K562 (cell line): ENCODE measurements around the gene FGF2. TPM values are rescaled to one million over a fixed set of nuclear protein-coding genes. Genes with fewer than 3 reads are reported as not detected.
A peak's percentile ranks its signal among the peaks of the same experiment; 100 is the strongest.

ENCODE experiments used
- ATAC-seq: fragments of 200-7000 bp; cut with Tn5 transposase; 3 replicates; pipeline ENCODE4 v1.9.1; 2020; ENCODE audit warnings: moderate library complexity
- BruUV-seq: library from RNA; stranded (reverse); fragments of 400-500 nt; replicated peaks from 2 replicates; lab custom pipeline; 2021; lab: Mats Ljungman, UMichigan
- CTCF ChIA-PET: fragments of 300-600 bp; formaldehyde crosslinking; extraction: SDS; loops from one replicate; lab custom pipeline; 2021; ENCODE audit warnings: low intra/inter-chr PET ratio; lab: Yijun Ruan, JAX
- POLR2A ChIA-PET: fragments of 300-600, 350-650 bp; sonication (Branson Sonifier 250); formaldehyde crosslinking; extraction: SDS; loops from one replicate; lab custom pipeline; 2021; ENCODE audit warnings: antibody characterized with exemption, inconsistent platforms; lab: Yijun Ruan, JAX
- DNase-seq, 4 experiments: peaks; one replicate each; pipeline versions ENCODE4 v3.0.0 to v3.0.0-alpha.2; 2011 to 2018; ENCODE audit warnings: low spot score in 3 of 4, mixed read lengths in 3 of 4; ENCODE audit errors: extremely low read depth in 1 of 4
- FAIRE-seq: peaks from 2 replicates; lab custom pipeline; 2011; peaks lifted over from hg19 to GRCh38; lab: Jason Lieb, UNC
- H2AFZ ChIP-seq: 2 replicates; pipeline ENCODE4 v1.6.0; 2011; ENCODE audit warnings: low read depth, low read length, control low read depth, inconsistent platforms
- H3K27ac ChIP-seq: fragments of 200-600 bp; 3 replicates; pipeline ENCODE4 v1.8.0; 2011; ENCODE audit warnings: low read depth, mild to moderate bottlenecking, control low read depth, inconsistent platforms, low read length, moderate library complexity, mixed read lengths; ENCODE audit errors: extremely low read depth
- H3K27me3 ChIP-seq, 2 experiments: fragments of 300-600 bp in 1 of 2; 2 replicates in 1 of 2; 3 replicates in 1 of 2; pipeline versions ENCODE4 v1.6.0 to v1.8.0; 2011; ENCODE audit warnings: inconsistent platforms in 2 of 2, low read length in 2 of 2, mild to moderate bottlenecking in 1 of 2, mixed read lengths in 1 of 2, moderate library complexity in 1 of 2; ENCODE audit not compliant: control insufficient read depth in 2 of 2, insufficient read depth in 2 of 2
- H3K36me3 ChIP-seq: fragments of 300-600 bp; 3 replicates; pipeline ENCODE4 v1.8.0; 2011; ENCODE audit warnings: mild to moderate bottlenecking, low read length, inconsistent platforms; ENCODE audit not compliant: control insufficient read depth, insufficient read depth
- H3K4me1 ChIP-seq, 2 experiments: fragments of 200-600 bp in 1 of 2; replicated peaks in 1 of 2; 2 replicates in 1 of 2; 3 replicates in 1 of 2; pipeline versions ENCODE4 v1.5.1 to v1.8.0; 2011; ENCODE audit warnings: inconsistent platforms in 2 of 2, low read length in 2 of 2, mild to moderate bottlenecking in 1 of 2, mixed read lengths in 1 of 2, moderate library complexity in 1 of 2; ENCODE audit not compliant: control insufficient read depth in 2 of 2, insufficient read depth in 2 of 2
- H3K4me2 ChIP-seq: 2 replicates; pipeline ENCODE4 v1.6.1; 2011; ENCODE audit warnings: low read length, control low read depth, inconsistent platforms, mixed read lengths; ENCODE audit not compliant: insufficient read depth
- H3K4me3 ChIP-seq: fragments of 200-600 bp; sonication (generic), shearing (Covaris generic); 2 replicates; pipeline ENCODE4 v1.5.1; 2016; ENCODE audit warnings: control low read depth, inconsistent platforms
- H3K79me2 ChIP-seq: fragments of 200-600 bp; 3 replicates; pipeline ENCODE4 v1.8.0; 2011; ENCODE audit warnings: low read length, inconsistent platforms; ENCODE audit not compliant: control insufficient read depth, insufficient read depth
- H3K9ac ChIP-seq, 2 experiments: 2 replicates each; pipeline versions ENCODE4 v1.6.0 to v1.6.1; 2011; ENCODE audit warnings: low read depth in 2 of 2, low read length in 2 of 2, control low read depth in 1 of 2, inconsistent platforms in 1 of 2, mild to moderate bottlenecking in 1 of 2, mixed read lengths in 1 of 2; ENCODE audit not compliant: insufficient read depth in 1 of 2
- H3K9me1 ChIP-seq: one replicate; pipeline ENCODE4 v1.6.0; 2011; ENCODE audit warnings: inconsistent platforms, mild to moderate bottlenecking, low read length, moderate library complexity; ENCODE audit not compliant: control insufficient read depth, insufficient read depth
- H3K9me3 ChIP-seq: replicated peaks from 2 replicates; pipeline ENCODE4 v1.5.1; 2011; ENCODE audit warnings: low read depth, low read length, inconsistent platforms; ENCODE audit not compliant: control insufficient read depth, insufficient read depth
- H4K20me1 ChIP-seq: replicated peaks from 2 replicates; pipeline ENCODE4 v1.6.1; 2011; ENCODE audit warnings: low read length, inconsistent platforms, mixed read lengths; ENCODE audit not compliant: control insufficient read depth, insufficient read depth
- EHMT2 ChIP-seq: fragments of 450-650 bp; IDR thresholded peaks from 2 replicates; pipeline ENCODE4 v1.6.1; 2018; ENCODE audit warnings: antibody characterized with exemption
- MTA1 ChIP-seq: fragments of 450-650 bp; IDR thresholded peaks from 2 replicates; pipeline ENCODE4 v1.6.1; 2017; ENCODE audit warnings: borderline replicate concordance
- NFE2L1 ChIP-seq: fragments of 450-650 bp; IDR thresholded peaks from 2 replicates; pipeline ENCODE4 v1.6.1; 2016; ENCODE audit warnings: missing genetic modification characterization, low read depth, mild to moderate bottlenecking, missing compliant biosample characterization, moderate library complexity, borderline replicate concordance
- SRSF1 ChIP-seq: fragments of 200-400 bp; formaldehyde crosslinking; IDR thresholded peaks from 2 replicates; pipeline ENCODE4 v1.6.1; 2017; ENCODE audit warnings: mild to moderate bottlenecking, low read depth, low read length, moderate library complexity
- TSC22D4 ChIP-seq: fragments of 450-650 bp; IDR thresholded peaks from 2 replicates; pipeline ENCODE4 v1.6.1; 2016; ENCODE audit warnings: missing genetic modification characterization, missing biosample characterization, control low read depth
- WGBS: fragments of 100-300 bp; shearing (Covaris generic); methylation state at CpG from one replicate; pipeline ENCODE4 v1.1.6; 2016; ENCODE audit warnings: low coverage, mixed read lengths; ENCODE audit not compliant: insufficient coverage; ENCODE audit errors: missing lambda C conversion rate; 5-methylcytosine and 5-hydroxymethylcytosine counted together
- in situ Hi-C: fragments of 300-500 bp; cut with MboI; formaldehyde crosslinking; loops from 4 replicates; pipeline ENCODE4 v1.15.0; 2018; ENCODE audit warnings: inconsistent platforms, mixed read lengths
- intact Hi-C: fragments of 100-400 bp; cut with micrococcal nuclease; formaldehyde crosslinking; loops from 2 replicates; pipeline ENCODE4 v1.14.2; 2022
- polyA plus RNA-seq, 8 experiments: library from polyadenylated mRNA; depleted of rRNA in 4 of 8; stranded (reverse) in 5 of 8; unstranded in 3 of 8; fragments of >200 nt; fragmentation: Nextera tagmentation in 2 of 8; fragmentation: Illumina TruSeq in 1 of 8; extraction: Ambion mirVana in 2 of 8; extraction: Trizol in 1 of 8; gene quantifications; 2 replicates each; pipeline versions ENCODE4 v1.2.1 to v1.2.3, GENCODE V29; 2011 to 2014; ENCODE audit warnings: inconsistent platforms in 1 of 8, missing spikeins in 1 of 8
- total RNA-seq, 7 experiments: library from RNA; depleted of rRNA in 6 of 7; stranded (reverse); fragments of >200 nt in 6 of 7; fragmentation: Illumina TruSeq in 2 of 7; extraction: Trizol in 2 of 7; gene quantifications; 2 replicates each; pipeline versions ENCODE4 v1.2.1 to v1.2.3, GENCODE V29; 2011 to 2021; ENCODE audit warnings: low replicate concordance in 1 of 7

FGF2 gene
- total and polyA plus RNA-seq, 9 of the 15 experiments (the other 6 are each of a cell fraction or from before 2014, with no cell fraction given) = 2.5 to 19.4 (median 9.2) TPM

DNA sequence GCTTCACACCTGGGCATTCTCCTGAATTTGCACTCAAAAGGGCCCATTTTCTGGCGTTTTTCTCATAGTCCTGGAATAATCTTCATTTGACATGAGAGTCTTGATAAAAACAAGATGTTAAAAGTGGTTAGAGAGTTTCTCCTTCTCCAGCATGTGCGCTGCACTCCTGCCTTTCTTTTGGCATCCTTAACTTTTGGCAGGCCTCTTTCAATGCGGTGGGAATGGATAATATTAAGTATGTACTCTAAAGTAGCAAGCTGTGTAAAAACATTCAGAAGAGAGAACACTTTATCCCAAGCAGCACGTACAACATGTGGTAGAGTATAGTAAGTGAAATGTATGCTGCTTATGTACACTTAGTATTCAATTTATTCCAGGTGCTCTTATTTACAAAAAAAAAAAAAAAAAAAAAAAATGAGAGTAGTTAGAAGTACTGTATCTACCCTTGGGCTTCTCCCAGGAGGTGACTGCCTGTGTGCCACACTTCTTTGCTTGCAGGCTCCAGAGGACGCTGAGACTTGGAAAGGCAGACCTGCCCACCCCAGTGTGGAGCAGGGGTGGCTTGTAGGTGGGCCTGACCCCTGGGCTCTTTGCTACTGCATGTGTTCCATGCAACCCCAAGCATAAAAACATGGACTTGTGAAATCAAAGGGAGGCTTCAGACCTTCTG lies 3.9 kb downstream of the FGF2 start (continued):
- TF ChIP-seq EHMT2 = no peak
- TF ChIP-seq SRSF1 = no peak
- TF ChIP-seq TSC22D4 (tag) = no peak

DNA sequence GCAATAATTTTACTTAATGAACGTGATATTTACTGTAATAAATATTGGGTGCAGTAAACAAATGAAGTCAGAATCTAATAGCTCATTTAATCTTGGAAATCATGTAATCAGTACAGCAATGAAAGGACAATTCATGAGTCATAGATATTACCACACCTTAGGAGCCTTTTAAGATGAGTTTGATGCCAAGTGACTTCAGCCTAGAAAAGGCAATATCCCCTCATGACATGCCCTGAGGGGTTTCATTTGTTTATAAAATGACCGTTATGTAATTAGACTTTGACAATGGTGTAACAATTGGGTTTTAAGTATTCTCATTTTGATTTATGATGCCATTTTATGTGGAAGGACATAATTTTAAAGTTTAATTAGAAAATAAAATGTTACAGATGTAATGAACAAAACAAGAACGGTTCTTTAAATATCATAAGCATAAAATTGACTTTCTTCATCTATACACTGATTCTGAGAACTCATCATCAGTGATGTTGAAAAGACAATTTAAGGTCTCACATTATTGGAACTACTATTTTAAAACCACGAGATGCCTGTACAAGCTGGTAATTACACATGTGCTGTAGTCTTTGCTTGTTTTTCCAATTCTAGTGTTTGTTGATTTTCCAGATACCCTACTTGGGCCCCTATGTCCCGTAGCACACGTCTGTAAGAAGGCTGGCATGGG lies 5.0 kb downstream of the FGF2 start:
- intact Hi-C loops = no loop called here
- FAIRE-seq (peak; percentile 51), DNase-seq (no peak), ATAC-seq (no peak)
- Histone ChIP-seq H3K9ac (no peak overlapping the region), H3K9me1 (no peaks in the 10 kb centered on the region), H4K20me1 (no peaks in the 10 kb centered on the region), H3K4me2 (no peak overlapping the region), H3K79me2 (peaks cover 76% of the 10 kb centered on the region), H3K4me1 (peaks cover 6 to 8% of the 10 kb centered on the region in 2 experiments; a peak in 4 of 5 replicates), H3K27ac (no peak overlapping the region), H3K9me3 (no peaks in the 10 kb centered on the region), H3K4me3 (no peak overlapping the region), H2AFZ (no peak overlapping the region), H3K36me3 (peaks cover 3% of the 10 kb centered on the region; the same call in 2 of the 3 replicates), H3K27me3 (no peaks in the 10 kb centered on the region)
- in situ Hi-C loops = no loop called here
- WGBS = 70% methylated on average over 6 of the region's 6 CpGs
- POLR2A ChIA-PET = interaction anchor here (1.0 kb wide), 1 partner anchor 14 kb away, joined by 3 read pairs; no protein-coding TSS in a partner anchor
- BruUV-seq = no TSS peak
- CTCF ChIA-PET = no interaction called here
- TF ChIP-seq MTA1 (no peak), NFE2L1 (tag) (no peak)
